Ovary (tissue), 3 donors: ENCODE results near the gene ASAP2.

ENCODE experiments used
- EP300 ChIP-seq: sonication (generic); formaldehyde crosslinking; IDR thresholded peaks from one replicate; pipeline ENCODE4 v1.6.1; 2017; ENCODE audit warnings: antibody characterized with exemption
- POLR2A ChIP-seq: fragments of 450-650 bp; IDR thresholded peaks from one replicate; pipeline ENCODE4 v1.6.1; 2017; ENCODE audit warnings: antibody characterized with exemption, mild to moderate bottlenecking, moderate library complexity
- TF ChIP-seq, protein P1 (sequence below), 3 donors: fragments of 450-650 bp in 2 of 3; fragments of 200-600 bp in 1 of 3; IDR thresholded peaks; one replicate each; pipeline versions ENCODE4 v1.5.1 to v1.8.0; 2016 to 2022; ENCODE audit warnings: antibody characterized with exemption in 3 of 3, mild to moderate bottlenecking in 1 of 3
- donor health status: DM: no; HTN: no; CAD: no.

DNA sequence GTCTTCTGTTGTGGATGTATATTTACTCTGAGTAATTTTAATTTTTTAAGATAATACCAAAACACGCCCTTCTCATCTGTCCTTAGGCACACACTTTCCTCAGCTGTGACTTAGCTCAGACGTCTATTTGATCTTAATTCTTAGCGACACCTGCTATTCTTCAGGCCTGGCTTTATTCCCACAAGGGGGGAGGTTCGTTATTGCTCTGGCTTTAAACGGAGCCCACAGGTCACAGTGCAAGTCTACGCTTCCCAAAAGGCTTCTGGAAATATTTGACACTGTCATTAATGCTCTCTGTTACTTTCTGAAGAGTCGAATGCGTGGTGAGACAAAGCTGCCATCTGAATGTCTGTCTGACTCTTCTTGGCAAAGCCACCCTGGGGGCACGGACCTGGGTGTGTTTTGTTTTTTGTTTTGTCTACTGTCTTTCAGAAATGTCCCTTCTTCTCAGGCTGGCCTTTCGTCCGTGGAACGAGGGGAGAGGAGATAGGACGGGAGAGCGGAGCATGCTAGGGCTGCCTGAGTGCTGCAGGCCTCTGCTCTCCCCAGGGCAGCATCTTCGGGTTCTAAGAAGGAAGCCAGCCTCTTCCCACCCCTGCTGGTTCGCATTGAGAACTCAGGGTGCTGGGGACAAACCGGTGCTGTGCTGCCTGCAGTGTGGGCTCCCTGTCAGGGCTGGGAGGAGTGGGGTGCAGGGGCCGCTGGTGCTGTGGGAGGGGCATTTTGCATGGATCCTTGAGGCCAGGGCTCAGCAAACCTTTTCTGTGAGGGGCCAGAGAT lies 61.9 kb downstream of the ASAP2 start:
- TF ChIP-seq, protein P1, sequence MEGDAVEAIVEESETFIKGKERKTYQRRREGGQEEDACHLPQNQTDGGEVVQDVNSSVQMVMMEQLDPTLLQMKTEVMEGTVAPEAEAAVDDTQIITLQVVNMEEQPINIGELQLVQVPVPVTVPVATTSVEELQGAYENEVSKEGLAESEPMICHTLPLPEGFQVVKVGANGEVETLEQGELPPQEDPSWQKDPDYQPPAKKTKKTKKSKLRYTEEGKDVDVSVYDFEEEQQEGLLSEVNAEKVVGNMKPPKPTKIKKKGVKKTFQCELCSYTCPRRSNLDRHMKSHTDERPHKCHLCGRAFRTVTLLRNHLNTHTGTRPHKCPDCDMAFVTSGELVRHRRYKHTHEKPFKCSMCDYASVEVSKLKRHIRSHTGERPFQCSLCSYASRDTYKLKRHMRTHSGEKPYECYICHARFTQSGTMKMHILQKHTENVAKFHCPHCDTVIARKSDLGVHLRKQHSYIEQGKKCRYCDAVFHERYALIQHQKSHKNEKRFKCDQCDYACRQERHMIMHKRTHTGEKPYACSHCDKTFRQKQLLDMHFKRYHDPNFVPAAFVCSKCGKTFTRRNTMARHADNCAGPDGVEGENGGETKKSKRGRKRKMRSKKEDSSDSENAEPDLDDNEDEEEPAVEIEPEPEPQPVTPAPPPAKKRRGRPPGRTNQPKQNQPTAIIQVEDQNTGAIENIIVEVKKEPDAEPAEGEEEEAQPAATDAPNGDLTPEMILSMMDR (IDR thresholded peaks at IDR 0.05) = no peak
- no peak for TF ChIP-seq POLR2A
- no peak for TF ChIP-seq EP300
